Mesendoderm (in vitro differentiated cells): ENCODE measurements around the gene ZNHIT1.
A peak's percentile ranks its signal among the peaks of the same experiment; 100 is the strongest.

ENCODE experiments used
- DNase-seq: peaks from one replicate; pipeline ENCODE4 v3.0.0; 2013
- H2AK5ac ChIP-seq: 2 replicates; pipeline ENCODE4 v1.6.1; 2013; ENCODE audit warnings: low read length, inconsistent platforms
- H2BK120ac ChIP-seq: 2 replicates; pipeline ENCODE4 v1.6.1; 2013; ENCODE audit warnings: low read depth, mild to moderate bottlenecking, low read length, moderate library complexity, mixed read lengths
- H2BK15ac ChIP-seq: replicated peaks from 2 replicates; pipeline ENCODE4 v1.6.1; 2013; ENCODE audit warnings: low read depth, mild to moderate bottlenecking, moderate library complexity
- H2BK5ac ChIP-seq: 2 replicates; pipeline ENCODE4 v1.6.1; 2013; ENCODE audit warnings: low read length, inconsistent platforms
- H3K18ac ChIP-seq: 2 replicates; pipeline ENCODE4 v1.6.1; 2013; ENCODE audit warnings: mild to moderate bottlenecking, low read length, mixed read lengths
- H3K23ac ChIP-seq: one replicate; pipeline ENCODE4 v1.6.1; 2013; ENCODE audit warnings: low read length
- H3K27ac ChIP-seq: 2 replicates; pipeline ENCODE4 v1.5.1; 2013; ENCODE audit warnings: low read depth, mild to moderate bottlenecking, inconsistent platforms, low read length, moderate library complexity
- H3K27me3 ChIP-seq: 2 replicates; pipeline ENCODE4 v1.6.1; 2013; ENCODE audit warnings: low read length, control low read depth, mild to moderate bottlenecking, inconsistent platforms; ENCODE audit not compliant: insufficient read depth, poor library complexity
- H3K36me3 ChIP-seq: 2 replicates; pipeline ENCODE4 v1.6.1; 2013; ENCODE audit warnings: low read length, inconsistent platforms; ENCODE audit not compliant: control insufficient read depth, insufficient read depth
- H3K4ac ChIP-seq: one replicate; pipeline ENCODE4 v1.6.1; 2013; ENCODE audit warnings: low read depth, mild to moderate bottlenecking, low read length, moderate library complexity
- H3K4me1 ChIP-seq: 2 replicates; pipeline ENCODE4 v1.6.1; 2013; ENCODE audit warnings: low read depth, low read length, inconsistent platforms; ENCODE audit not compliant: control insufficient read depth
- H3K4me2 ChIP-seq: 2 replicates; pipeline ENCODE4 v1.6.1; 2013; ENCODE audit warnings: low read length
- H3K4me3 ChIP-seq: 2 replicates; pipeline ENCODE4 v1.5.1; 2013; ENCODE audit warnings: mild to moderate bottlenecking, low read length
- H3K56ac ChIP-seq: one replicate; pipeline ENCODE4 v1.6.1; 2013; ENCODE audit warnings: low read length
- H3K79me1 ChIP-seq: 2 replicates; pipeline ENCODE4 v1.6.1; 2013; ENCODE audit warnings: low read length, inconsistent platforms
- H3K79me2 ChIP-seq: 2 replicates; pipeline ENCODE4 v1.6.1; 2013; ENCODE audit warnings: mild to moderate bottlenecking, low read length; ENCODE audit not compliant: control insufficient read depth, insufficient read depth
- H3K9ac ChIP-seq: 2 replicates; pipeline ENCODE4 v1.6.1; 2013; ENCODE audit warnings: low read length, inconsistent platforms
- H4K5ac ChIP-seq: one replicate; pipeline ENCODE4 v1.6.1; 2013; ENCODE audit warnings: low read length
- H4K8ac ChIP-seq: one replicate; pipeline ENCODE4 v1.6.1; 2013; ENCODE audit warnings: low read depth, mild to moderate bottlenecking, control low read depth, low read length, moderate library complexity
- WGBS: extraction: QIAGEN DNeasy Blood & Tissue Kit; methylation state at CpG from one replicate; pipeline ENCODE4 v1.1.7; 2013; ENCODE audit warnings: low lambda C conversion rate, missing lambda C conversion rate; ENCODE audit not compliant: insufficient coverage; ENCODE audit errors: extremely low coverage; 5-methylcytosine and 5-hydroxymethylcytosine counted together

The ZNHIT1 gene

GRCh38 chr7:101171442-101171837, 46.5 kb upstream of the ZNHIT1 start:
- Histone ChIP-seq H3K4ac (no peak overlapping the region), H4K8ac (no peak overlapping the region), H3K4me2 (no peak overlapping the region), H3K18ac (no peak overlapping the region), H2BK120ac (no peak overlapping the region), H3K4me1 (peaks cover 2% of the 10 kb centered on the region), H3K9ac (no peak overlapping the region), H2BK15ac (no peak overlapping the region), H3K27ac (no peak overlapping the region), H3K23ac (no peak overlapping the region), H2AK5ac (no peak overlapping the region), H3K79me1 (no peaks in the 10 kb centered on the region), H3K36me3 (no peaks in the 10 kb centered on the region), H3K27me3 (peaks cover 50% of the 10 kb centered on the region), H2BK5ac (no peak overlapping the region), H3K4me3 (no peak overlapping the region), H3K56ac (no peak overlapping the region), H3K79me2 (no peaks in the 10 kb centered on the region), H4K5ac (no peak overlapping the region)
- peak; percentile 3 for DNase-seq
- WGBS: no CpG with 5 or more reads among the region's 13 CpGs

- no peaks in the 10 kb centered on the region for H3K79me1 ChIP-seq
- H3K27me3 ChIP-seq: peaks cover 56% of the 10 kb centered on the region
- no peak overlapping the region for H3K4me2 ChIP-seq
- no peak overlapping the region for H3K23ac ChIP-seq
- no peak overlapping the region for H2BK120ac ChIP-seq
- no peak overlapping the region for H3K4me3 ChIP-seq
- no peak overlapping the region for H3K18ac ChIP-seq
- no peak overlapping the region for H2BK5ac ChIP-seq
- peak; percentile 24 for DNase-seq
- H4K5ac ChIP-seq: no peak overlapping the region
- H3K4ac ChIP-seq: no peak overlapping the region
- H3K4me1 ChIP-seq: no peaks in the 10 kb centered on the region
- peak overlapping the region; percentile 34 for H3K56ac ChIP-seq
- H4K8ac ChIP-seq: no peak overlapping the region
- no peaks in the 10 kb centered on the region for H3K36me3 ChIP-seq
- no peaks in the 10 kb centered on the region for H3K79me2 ChIP-seq
- no peak overlapping the region for H3K9ac ChIP-seq
- no peak overlapping the region for H2AK5ac ChIP-seq
- WGBS: no CpG with 5 or more reads among the region's 79 CpGs
- no peak overlapping the region for H2BK15ac ChIP-seq
- no peak overlapping the region for H3K27ac ChIP-seq
Measured at GRCh38 chr7:101172005-101172853, 45.7 kb upstream of the ZNHIT1 start.

GRCh38 chr7:101172854-101173751, 44.9 kb upstream of the ZNHIT1 start:
- no peak overlapping the region for H2BK5ac ChIP-seq
- DNase-seq: peak; percentile 6
- no CpG with 5 or more reads among the region's 53 CpGs for WGBS
- no peaks in the 10 kb centered on the region for H3K36me3 ChIP-seq
- H3K79me1 ChIP-seq: no peaks in the 10 kb centered on the region
- no peak overlapping the region for H2AK5ac ChIP-seq
- H3K23ac ChIP-seq: no peak overlapping the region
- no peak overlapping the region for H4K8ac ChIP-seq
- H4K5ac ChIP-seq: no peak overlapping the region
- H3K27ac ChIP-seq: no peak overlapping the region
- H3K18ac ChIP-seq: no peak overlapping the region
- no peak overlapping the region for H3K4me2 ChIP-seq
- no peak overlapping the region for H3K9ac ChIP-seq
- no peaks in the 10 kb centered on the region for H3K4me1 ChIP-seq
- H3K56ac ChIP-seq: peak overlapping the region; percentile 70
- no peak overlapping the region for H3K4ac ChIP-seq
- H3K79me2 ChIP-seq: no peaks in the 10 kb centered on the region
- no peak overlapping the region for H2BK120ac ChIP-seq
- H2BK15ac ChIP-seq: no peak overlapping the region
- peaks cover 57% of the 10 kb centered on the region for H3K27me3 ChIP-seq
- no peak overlapping the region for H3K4me3 ChIP-seq

- Histone ChIP-seq H3K4me1 (no peaks in the 10 kb centered on the region), H3K4ac (no peak overlapping the region), H3K4me3 (peak overlapping the region; percentile 45), H2AK5ac (no peak overlapping the region), H3K27ac (no peak overlapping the region), H3K79me2 (no peaks in the 10 kb centered on the region), H3K9ac (peak overlapping the region; percentile 44), H3K18ac (no peak overlapping the region), H3K56ac (peak overlapping the region; percentile 60), H3K79me1 (no peaks in the 10 kb centered on the region), H3K4me2 (peak overlapping the region; percentile 94), H2BK120ac (no peak overlapping the region), H2BK5ac (no peak overlapping the region), H3K36me3 (no peaks in the 10 kb centered on the region), H3K23ac (no peak overlapping the region), H4K5ac (no peak overlapping the region), H3K27me3 (peaks cover 56% of the 10 kb centered on the region), H2BK15ac (no peak overlapping the region), H4K8ac (no peak overlapping the region)
- WGBS: no CpG with 5 or more reads among the region's 16 CpGs
- peak; percentile 85 for DNase-seq
Measured at GRCh38 chr7:101173752-101174244, 44.2 kb upstream of the ZNHIT1 start.

GRCh38 chr7:101174322-101174854, 43.6 kb upstream of the ZNHIT1 start:
- WGBS: no CpG with 5 or more reads among the region's 28 CpGs
- Histone ChIP-seq H3K27me3 (peaks cover 56% of the 10 kb centered on the region), H4K5ac (no peak overlapping the region), H3K9ac (peak overlapping the region; percentile 44), H3K18ac (no peak overlapping the region), H2BK5ac (no peak overlapping the region), H3K79me1 (no peaks in the 10 kb centered on the region), H4K8ac (no peak overlapping the region), H2BK120ac (no peak overlapping the region), H3K4me2 (peak overlapping the region; percentile 94), H3K79me2 (no peaks in the 10 kb centered on the region), H2BK15ac (no peak overlapping the region), H3K4me3 (peak overlapping the region; percentile 45), H2AK5ac (no peak overlapping the region), H3K27ac (no peak overlapping the region), H3K36me3 (no peaks in the 10 kb centered on the region), H3K56ac (peak overlapping the region; percentile 60), H3K4me1 (no peaks in the 10 kb centered on the region), H3K23ac (no peak overlapping the region), H3K4ac (no peak overlapping the region)
- peak; percentile 45 for DNase-seq
